Stimulated activated CD8-positive, alpha-beta memory T cell treated with anti-CD3 and anti-CD28 coated beads, Interleukin-15, amount 100 ng/mL, for 24 hours (primary cell): ENCODE measurements around the gene MAN2A1.

ENCODE experiments used
- DNase-seq: peaks from one replicate; pipeline ENCODE4 v3.0.0-alpha.2; 2020; ENCODE audit warnings: low read depth

The MAN2A1 gene

DNA sequence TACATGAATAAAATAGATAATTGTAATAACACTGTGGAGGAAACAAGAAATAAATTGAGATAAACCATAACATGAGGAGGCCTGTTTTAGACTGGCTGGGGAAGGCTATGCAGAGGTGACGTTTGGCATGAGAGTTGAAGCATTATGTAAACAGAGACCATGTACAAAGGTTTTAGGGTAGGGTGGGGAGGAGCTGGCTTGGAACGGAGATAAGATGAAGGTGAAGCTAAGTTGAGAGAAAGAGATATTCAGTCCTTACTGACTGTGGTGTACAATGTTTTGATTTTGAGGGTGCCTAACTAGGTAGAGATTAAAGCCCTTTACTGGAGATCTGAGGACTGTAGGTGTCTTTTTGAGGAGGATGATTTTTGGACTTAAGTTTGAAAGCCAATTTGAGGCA is 17.8 kb downstream of the MAN2A1 start:
- no peak for DNase-seq

DNA sequence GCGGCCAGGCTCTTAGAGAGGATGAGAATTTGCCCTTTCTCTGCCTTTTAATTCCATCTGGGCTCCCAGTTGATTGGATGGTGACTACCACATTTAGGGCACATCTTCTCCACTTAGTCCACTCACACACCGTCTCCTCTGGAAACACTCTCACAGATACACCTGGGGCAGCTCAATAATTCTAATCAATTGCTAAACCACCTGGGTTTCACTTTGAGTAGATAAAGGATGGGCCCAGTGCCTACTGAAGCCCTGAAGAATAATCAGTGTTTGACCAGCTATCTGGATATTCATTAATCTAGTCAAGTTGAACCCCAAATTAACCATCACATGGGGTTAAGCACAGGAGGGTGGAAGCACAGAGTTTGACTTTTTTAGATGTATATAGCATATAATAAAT is 19.1 kb downstream of the MAN2A1 start:
- no peak for DNase-seq

DNA sequence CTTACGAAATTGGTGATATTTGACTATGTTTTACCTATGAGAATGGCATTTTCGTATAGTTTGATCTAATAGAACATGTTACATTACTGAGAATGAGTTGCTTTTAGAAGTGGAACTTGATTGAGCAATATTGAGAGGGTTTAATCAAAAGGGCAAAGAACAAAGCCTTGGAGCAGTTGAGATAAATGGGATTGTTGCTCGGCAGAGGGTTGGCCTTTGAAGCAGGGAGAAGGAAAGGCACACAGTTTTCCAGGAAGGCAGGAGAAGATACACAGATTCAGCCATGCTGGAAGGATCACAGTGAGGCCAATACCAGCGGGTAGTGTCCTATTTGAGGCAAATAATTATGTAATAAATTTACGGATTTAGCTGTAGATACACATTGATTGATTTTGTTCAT is 19.5 kb downstream of the MAN2A1 start:
- no peak for DNase-seq

DNA sequence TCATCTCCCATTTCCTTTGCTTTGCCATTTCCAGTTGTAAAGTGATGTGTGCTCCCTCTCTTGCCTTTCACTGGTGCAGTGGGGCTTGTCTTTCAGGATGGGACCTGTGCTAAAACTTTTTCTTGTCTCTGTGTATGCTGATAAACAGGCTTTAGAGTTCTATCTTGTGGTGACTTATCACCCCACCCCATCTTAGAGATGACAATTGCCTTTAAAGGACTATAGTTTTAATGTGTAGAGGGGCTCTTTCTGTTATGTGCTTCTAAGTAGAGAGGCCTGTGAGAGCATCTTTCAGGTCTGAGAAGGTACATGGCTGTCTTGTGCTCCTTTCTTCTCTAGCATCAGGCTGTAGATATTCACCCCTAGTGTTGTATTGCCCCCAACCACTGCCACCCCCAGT is 21.9 kb downstream of the MAN2A1 start:
- DNase-seq: no peak

DNA sequence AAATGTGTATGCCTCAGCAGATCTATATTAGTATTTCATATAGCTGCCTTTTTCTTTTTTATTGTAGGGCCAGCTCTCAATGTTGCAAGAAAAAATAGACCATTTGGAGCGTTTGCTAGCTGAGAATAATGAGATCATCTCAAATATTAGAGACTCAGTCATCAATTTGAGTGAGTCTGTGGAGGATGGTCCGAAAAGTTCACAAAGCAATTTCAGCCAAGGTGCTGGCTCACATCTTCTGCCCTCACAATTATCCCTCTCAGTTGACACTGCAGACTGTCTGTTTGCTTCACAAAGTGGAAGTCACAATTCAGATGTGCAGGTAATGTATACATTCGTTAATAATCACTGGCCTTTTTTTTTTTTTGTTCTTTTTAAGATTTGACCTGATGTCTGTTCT is 23.7 kb downstream of the MAN2A1 start:
- DNase-seq: no peak

DNA sequence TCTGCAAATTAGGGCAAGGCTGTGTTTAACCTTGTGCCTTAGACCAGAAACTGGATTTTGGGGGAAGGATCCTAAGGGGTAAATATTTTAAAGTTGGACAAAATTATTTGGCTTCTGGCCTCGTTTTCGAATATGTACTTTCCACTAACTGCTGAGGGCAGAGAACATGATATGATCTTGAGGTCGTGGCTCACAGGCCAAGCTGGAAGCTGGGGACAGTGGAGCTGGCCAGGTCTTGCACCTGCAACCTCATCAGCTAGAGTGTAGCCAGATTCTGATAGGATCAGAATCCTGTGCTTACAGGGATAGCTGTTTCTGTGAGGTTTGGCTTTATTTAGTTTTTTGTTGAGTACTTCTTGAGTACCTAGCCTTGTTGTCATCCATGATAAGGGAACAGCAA is 24.9 kb downstream of the MAN2A1 start:
- no peak for DNase-seq

DNA sequence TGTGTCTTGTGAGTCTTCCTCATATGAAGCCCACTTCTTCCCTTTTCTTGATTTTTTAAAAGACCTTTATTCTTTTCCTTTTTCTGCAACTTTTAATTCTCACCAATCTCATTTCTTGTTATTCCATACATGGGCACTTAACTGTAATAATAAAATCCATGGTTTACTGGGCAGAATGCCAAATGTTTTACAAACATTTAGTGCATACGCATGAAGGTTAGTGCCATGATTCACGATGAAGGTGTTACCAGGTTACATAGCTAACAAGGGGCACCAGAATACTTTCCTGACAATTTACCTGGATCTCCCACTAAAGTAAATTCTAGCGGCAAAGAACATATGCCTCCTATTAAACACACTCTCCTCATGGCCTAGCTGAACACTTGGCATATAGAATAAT is 28.5 kb downstream of the MAN2A1 start:
- DNase-seq: no peak

DNA sequence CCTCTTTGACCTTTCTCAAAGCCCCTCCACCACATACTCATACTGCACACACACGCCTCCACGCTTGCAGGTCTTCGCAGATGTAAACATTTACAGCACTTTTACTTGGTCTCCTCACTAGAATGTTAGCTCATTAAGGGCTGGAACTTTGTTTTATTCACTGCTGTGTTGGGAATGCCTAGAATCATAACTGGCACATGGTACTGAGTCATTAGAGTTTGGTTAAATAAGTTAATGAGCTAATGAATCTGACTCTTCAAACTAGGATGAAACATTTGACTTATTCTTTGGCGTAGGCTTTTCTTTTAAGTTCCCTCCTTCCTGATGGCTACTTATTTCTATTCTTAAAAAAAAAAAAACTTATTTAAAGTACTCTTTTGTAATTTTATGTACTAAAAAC is 28.9 kb downstream of the MAN2A1 start:
- no peak for DNase-seq

DNA sequence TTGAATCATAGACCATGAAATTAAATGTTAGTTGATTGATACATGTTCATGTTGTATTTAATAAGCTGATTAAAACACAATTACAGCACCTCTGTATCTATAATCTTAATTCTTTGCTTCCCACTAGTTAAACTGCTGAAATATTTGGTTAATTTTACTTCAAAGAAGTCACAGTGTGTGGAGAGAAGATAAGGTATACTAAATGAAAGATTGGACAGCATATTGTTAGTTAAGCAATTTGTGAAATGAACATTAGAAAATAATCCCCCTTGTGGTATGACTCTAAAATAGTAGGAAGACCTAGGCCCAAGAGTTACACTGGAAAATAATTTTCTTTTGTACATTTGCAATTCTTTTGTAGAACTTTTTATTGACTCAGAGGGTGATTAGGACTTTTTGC is 30.3 kb downstream of the MAN2A1 start:
- DNase-seq: no peak

DNA sequence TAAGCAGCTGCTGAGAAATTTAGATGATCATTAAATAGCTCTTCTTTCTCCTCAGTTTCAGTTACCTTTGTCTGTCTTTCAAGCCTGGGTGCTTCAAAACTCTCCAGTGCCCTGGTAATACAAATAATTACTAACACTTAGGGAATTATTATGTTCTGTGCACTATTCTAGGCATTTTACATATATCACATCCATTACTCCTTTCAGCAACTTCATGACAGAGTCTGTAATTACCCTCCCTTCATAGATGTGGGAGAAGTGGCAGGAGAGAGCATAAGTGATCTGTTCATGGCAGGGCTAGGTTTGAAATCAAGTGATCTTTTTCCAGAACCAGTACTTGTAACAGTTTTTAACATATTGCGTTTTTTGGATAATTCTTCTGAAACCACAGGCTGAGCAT is 32.0 kb downstream of the MAN2A1 start:
- no peak for DNase-seq

DNA sequence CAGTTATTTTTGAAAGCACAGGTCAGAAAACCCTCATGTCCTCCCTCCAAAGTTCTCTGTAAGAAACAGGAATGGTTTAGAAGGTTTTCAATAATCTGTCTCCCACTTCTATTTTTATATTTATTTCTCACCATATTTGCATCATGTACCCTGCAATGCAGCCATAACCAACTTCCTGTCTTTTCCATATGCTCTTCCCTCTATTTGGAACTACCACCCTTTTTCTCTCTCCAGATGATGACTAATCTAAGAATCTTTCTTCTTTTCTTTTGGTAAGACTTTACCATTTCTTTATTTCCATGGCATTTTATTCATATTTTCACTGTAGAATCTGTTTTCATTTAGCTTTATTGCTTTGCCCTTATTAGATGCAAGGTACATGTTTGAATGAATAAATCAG is 33.9 kb downstream of the MAN2A1 start:
- no peak for DNase-seq

DNA sequence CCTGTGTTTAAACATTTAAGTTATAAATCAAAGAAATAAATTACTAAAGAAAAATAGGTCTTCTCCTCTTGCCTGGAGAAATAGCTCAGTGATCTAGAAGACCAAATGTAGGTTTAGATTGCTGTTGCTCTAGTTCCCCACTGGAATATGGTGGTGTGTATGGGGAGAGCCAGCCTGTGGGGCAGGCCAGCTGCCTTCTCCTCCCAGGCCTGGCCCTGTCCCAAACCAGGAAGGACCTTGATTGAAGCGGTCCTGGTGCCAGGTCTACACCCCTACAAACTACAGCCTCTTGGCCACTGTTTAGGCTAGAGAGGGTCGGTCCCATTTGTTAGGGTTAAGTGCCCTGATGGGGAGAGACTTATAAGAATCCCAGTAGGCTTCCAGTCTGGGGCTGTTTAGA is 35.4 kb downstream of the MAN2A1 start:
- no peak for DNase-seq

DNA sequence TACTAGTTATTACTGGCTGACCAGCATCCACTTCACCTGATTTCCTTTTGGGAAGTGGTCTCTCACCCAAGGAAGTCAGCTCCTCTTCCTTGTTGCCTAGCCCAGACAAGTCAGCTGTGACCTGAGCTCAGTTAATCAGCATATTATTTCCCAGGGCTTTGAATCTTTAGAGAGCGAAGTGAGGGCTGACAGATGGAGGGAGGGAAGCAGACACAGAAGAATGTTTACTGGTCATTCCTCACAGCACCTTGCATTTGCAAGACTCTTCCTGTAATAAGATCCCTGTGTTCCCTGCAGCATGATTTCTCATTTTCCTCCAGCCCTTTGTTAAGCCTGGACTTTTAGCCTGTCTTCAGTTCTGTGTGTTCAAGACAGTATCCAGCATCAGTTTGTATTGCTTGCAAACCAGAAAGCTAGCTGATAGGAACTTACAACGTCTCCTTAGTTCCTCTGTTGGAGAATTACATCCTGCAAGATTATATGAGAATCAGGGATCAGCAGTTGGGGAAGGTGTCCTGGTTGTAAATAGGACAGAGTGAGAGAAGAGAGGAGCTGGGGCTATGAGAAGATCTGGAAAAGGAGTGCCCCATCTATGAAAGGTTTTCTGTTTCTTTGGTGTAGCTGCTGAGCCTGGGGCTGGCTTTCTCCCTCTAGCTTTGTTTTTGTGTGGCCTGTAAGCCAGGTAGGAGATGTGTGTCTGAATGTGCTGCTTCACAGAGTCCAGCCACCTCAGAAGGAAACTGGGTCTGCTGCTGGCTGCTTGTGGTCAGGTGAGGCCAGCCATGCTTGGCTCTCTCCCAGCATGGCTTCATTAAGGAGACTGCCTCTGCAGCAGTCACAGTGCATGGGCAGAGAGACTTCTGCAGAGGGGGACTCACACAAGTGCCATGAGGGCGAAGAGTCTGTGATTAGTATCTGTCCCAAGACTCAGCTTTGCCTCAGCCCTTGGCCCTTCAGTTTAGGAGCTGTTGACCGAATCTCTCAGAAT is 50.3 kb downstream of the MAN2A1 start:
- DNase-seq: no peak

DNA sequence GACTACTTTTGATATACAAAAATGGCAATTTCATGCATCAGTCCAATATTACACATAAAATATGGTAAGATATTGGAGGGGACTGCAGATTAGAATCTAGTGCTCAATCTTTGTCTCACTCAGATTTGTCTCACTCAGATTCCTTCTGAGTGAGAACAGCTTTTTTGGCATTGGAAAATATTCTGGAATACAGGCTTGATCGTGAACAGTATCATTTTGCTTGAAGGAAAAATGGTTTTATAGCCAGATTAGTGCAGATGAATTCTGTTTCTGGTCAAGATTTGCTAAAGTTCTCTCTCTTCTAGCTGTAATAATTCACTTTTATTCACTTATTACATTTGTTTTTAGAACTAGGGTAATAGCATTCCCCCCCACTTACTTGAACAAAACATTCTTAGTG is 51.2 kb downstream of the MAN2A1 start:
- no peak for DNase-seq

DNA sequence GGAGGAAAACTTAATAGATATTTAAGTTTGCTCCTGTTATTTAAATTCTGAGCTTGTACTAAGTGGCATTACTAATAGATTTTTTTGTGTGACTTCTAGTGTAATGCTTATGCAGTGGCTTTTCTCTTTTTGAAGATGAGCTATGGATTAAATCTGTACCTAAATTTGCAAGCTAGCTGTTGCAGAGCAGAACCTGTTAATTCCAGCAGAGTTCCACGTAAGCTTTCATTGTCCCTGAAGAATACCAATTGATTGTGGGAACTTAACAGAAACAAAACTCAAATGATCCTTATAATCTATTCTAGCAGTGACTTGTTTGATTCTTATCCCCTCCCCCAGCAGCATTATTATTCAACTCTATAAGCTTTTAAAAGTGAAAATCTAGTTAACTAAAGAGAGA is 51.7 kb downstream of the MAN2A1 start:
- no peak for DNase-seq

DNA sequence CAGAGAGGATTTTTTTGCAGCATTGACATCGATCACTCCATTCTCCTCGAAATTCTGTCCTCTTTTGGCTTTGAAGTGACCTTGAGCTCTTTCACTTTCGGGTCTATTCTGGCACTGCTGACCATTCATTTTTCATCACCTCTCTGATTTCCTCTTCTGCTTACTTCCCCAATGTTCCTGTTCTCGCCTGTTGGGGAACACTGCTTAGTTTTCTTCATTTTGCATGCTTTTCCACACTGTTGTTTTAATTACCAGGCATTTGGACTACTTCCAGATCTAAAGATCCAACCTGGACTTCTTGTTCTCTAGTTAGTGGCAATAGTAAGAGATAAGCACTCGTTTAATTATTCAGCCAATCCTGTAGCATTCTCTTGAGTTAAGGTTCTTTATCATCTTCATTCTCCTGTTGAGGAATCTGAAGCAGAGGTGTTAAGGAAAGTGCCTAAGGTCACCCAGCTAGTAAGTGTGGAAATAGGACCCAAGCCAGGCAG is 53.4 kb downstream of the MAN2A1 start:
- no peak for DNase-seq

DNA sequence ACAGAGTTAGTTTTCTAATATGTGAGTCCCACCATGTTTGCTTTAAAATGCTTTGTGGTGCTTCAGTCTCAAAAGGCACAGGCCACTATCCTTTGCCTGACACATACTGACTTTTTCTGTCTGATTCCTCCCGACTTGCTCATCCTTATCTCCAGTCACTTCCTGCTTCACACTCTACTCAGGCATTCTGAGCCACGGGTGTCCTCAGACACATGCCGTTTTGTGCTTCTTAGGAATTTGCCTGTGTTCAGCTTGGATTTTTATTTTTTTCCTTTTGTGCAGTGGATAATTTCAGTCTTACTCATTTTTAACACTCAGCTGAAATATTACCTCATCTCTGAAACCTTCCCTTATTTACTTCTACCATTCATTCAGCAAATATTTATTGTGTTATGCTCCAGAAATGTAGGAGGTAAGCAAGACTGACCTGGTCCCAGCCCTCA is 54.1 kb downstream of the MAN2A1 start:
- no peak for DNase-seq

DNA sequence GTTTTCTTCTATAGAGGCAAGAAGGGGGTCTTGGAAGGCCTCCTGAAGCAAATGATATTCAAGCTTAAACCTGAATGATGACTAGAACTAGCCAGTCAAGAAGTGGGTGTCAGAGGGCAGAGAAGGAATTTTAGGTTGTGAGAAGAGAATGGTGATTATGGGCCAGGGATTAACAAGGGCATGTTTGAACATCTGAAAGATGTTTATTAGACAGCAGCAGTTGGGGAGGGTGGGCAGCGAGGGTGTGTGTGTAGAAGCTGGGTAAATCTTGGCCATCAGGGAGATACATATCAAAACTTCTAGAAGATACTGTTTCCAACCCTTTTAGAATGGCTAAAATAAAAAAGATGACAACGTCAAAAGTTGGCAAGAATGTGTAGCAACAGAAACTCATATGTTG is 54.5 kb downstream of the MAN2A1 start:
- no peak for DNase-seq

DNA sequence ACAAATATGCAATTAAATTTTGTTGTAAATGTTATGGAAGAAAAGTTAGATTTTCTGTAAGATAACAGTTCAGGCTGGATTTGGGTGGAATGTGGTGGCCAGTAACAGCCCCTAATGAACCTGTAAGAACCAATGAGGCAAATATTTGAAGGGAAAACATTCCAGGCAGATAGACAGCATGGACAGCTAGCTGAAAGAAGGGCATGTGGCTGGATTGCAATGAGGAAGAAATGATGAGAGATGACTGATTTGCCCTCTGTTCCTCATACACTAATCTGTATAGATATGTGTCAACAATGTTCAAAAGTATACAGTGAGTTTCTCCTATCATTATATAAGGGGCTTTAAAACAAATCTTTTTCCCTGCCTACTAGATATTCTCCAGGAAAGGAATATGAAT is 58.8 kb downstream of the MAN2A1 start:
- no peak for DNase-seq

DNA sequence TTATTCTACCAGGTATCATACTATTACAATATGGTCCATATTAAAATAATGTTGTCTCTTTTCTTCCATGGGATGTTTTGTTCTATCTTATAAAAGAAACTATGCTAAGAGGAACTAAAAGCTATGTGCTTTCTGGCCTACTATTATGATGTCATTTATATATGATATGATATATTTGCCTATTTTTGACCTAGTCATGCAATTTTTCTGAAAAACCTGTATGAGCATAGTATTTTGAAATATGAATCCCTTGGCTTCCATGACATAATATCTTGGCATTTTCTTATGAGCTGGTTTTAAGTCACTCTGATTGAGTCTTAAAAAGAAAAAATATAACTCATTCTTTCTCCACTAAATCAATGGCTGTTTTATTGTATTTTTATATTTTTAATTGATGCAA is 60.7 kb downstream of the MAN2A1 start:
- no peak for DNase-seq

DNA sequence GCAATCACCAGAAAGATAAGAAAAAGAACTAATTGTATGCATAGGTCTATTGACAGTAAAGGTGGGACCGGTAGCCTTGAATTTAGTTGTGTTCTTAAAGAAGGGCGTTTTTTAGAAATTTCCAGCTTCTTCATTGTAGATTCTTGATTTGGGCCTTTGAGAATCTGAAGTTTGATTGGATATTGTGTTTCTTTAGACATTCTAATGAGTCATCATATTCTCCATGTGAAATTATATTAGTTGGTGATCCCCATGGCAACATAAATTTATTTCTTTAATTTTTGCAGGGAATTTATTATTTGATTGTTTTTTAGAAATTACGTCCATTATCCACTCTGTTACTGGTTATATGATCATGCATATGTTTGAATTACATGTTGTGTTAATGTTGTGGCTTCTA is 63.6 kb downstream of the MAN2A1 start:
- no peak for DNase-seq

DNA sequence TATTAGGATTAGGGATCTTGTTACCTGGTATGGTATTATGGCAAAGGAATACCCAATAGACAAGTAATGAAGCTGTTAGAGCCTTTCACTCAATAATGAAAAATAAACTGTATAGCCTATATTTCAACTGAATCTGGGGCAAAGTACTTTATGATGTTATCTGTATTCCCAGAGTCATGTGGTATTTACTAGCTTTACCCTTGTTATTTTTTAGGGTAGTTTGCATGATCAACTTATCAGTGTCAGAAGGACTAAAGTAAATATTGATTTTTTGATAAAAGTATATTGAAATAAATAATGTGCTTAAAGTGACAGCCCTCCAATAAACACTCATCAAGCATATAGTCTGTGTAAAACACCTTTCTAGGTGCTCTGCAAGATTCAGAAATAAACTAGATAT is 64.6 kb downstream of the MAN2A1 start:
- DNase-seq: no peak

DNA sequence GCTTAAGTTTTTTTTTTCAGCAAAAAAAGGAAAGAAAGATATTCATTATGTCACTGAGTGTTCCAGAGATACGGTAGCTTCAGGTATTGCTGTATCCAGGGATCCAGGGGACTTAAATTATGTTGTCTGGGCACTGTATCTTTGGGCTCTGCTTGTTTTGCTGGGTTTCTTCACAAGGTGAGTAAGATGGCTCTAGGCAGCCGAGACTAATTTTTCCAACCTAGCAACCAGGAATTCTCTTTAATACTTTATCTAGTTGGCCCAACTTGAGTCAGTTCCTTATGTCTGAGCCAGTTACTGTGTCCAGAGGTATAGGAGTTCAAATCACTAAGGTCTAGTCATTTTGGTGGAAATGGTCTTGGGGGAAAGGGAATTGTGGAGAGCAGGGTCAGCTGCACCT is 66.0 kb downstream of the MAN2A1 start:
- DNase-seq: no peak
